GM21423 (cell line): ENCODE results near the gene FBXW5.

ENCODE experiments used
- ATAC-seq: cut with Tn5 transposase; IDR thresholded peaks from one replicate; pipeline ENCODE4 v1.9.1; 2021; ENCODE audit warnings: mild to moderate bottlenecking, moderate library complexity; ENCODE audit not compliant: unreplicated experiment

FBXW5 gene

DNA sequence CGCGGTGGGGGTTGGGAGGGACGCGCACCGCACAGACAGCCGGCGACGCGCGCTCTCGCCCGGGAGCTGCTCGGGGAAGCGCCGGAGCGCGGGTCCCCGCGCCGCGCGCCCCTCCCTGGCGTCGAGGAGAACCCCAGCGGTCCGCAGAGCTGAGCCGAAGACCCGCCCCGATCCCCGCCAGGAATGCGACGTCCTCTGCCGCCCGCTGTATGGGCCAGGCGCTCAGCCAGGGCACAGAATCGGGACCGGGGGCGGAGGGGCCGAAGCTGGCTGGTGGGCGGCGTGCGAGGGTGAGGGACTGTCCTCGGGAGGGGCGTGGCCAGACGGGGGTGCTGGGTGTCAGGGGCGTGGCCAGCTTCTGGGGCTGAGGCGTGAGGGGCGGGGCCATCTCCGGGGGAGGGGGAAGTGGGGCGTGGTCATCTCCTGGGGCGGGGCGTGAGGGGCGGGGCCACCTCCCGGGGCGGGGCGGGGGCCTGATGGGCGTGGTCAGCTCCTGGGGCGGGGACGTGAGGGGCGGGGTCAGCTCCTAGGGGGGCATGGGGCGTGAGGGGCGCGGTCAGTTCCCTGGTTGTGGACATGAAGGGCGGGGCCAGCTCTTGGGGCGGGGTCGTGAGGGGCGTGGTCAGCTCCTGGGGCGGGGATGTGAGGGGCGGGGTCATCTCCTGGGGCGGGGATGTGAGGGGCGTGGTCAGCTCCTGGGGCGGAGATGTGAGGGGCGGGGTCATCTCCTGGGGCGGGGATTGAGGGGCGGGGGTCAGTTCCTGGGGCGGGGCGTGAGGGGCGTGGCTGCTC is 33.7 kb upstream of the FBXW5 start:
- ATAC-seq = no peak

DNA sequence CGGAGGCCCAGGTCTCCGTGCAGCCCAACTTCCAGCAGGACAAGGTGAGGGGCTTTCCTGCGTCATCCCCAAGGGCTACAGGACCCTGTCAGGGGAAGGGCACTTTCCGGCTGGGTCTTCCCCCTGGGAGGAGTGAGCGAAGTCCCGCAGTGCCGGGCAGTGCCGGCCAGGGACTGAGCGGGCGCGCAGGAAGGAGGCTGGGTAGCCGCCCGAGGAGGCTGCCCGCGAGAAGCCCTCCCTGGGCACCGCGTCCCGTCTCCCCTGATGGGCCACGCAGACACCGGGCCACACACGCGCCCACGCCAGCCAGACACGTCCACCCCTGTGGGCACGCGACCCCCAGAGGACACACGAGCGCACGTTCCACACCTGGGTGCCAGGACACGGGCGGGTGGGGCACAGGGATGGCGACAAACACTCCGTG is 33.1 kb upstream of the FBXW5 start:
- no peak for ATAC-seq

DNA sequence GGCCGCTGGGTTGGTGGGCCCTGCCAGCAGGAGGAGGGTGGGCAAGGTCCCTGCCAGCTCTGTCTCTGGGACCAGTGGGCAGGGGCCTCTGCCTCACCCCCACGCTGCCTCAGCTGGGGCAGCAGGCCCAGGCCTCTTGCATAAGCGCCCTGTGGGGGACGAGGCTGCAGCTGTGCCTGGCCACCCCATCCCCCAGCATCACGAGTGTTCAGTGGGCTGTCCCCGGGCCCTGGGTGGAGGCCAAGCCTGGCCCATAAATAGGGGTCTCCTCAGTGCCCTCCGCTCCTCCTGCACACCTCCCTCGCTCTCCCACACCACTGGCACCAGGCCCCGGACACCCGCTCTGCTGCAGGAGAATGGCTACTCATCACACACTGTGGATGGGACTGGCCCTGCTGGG is 32.7 kb upstream of the FBXW5 start, which contains the start of gene PTGDS:
Gene PTGDS (plus strand): TSS at position 282 of the 400 bp plus-strand sequence. CDS start 75 bp downstream, at position 357.
- no peak for ATAC-seq

DNA sequence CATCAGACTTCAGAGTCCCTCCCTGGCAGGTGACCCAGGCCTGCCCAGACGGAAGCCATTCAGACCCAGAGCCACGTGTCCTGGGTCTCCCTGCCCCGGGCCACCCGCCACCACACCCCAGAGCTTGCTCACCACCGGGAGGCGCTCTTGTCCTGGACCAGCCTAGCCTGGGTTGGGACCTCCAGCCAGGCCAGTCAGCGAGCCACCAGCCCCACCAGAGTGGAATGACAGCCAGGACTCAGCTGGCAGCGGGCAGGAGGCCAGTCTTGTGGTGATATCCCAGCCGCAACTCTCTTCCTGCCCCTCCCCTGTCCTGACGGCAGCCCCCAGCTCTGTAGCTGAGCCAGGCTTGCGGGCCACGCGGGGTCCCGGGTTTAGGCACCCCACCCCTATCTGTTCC is 31.1 kb upstream of the FBXW5 start:
- no peak for ATAC-seq

DNA sequence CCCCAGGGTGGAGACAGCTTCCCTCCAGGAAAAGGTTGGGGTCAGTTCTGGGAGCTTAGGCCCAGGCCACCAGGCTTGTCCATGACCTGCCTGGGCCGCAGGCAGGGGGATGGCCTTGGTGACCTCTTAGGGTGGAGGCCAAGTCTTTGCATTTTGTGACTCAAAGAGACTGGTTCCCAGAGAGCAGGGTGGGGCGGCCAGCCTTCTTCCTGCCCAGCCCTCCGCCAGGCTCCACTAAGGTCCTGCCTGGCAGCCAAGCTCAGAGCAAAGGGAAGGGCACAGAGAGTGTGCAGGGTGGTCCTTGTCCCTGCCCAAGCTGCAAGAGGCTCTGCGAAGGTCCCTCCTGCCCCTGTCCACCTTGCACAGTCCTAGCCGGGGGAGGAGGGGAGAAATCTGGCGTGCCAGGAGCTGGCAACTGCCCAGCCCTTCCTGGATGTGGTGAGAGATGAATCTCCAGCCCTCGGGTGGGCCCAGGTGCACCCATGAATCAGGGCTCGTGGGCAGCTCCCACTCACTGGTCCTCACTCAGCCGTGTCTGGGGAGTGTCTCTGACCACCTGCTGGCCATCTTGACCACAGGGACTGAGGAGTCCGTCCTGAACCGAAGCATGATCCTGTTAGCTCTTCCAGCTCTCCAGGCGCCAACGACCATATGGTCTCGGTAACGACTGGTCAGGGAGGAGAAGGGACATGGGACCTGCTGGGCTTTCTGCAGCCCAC is 30.4 kb upstream of the FBXW5 start:
- ATAC-seq = no peak

DNA sequence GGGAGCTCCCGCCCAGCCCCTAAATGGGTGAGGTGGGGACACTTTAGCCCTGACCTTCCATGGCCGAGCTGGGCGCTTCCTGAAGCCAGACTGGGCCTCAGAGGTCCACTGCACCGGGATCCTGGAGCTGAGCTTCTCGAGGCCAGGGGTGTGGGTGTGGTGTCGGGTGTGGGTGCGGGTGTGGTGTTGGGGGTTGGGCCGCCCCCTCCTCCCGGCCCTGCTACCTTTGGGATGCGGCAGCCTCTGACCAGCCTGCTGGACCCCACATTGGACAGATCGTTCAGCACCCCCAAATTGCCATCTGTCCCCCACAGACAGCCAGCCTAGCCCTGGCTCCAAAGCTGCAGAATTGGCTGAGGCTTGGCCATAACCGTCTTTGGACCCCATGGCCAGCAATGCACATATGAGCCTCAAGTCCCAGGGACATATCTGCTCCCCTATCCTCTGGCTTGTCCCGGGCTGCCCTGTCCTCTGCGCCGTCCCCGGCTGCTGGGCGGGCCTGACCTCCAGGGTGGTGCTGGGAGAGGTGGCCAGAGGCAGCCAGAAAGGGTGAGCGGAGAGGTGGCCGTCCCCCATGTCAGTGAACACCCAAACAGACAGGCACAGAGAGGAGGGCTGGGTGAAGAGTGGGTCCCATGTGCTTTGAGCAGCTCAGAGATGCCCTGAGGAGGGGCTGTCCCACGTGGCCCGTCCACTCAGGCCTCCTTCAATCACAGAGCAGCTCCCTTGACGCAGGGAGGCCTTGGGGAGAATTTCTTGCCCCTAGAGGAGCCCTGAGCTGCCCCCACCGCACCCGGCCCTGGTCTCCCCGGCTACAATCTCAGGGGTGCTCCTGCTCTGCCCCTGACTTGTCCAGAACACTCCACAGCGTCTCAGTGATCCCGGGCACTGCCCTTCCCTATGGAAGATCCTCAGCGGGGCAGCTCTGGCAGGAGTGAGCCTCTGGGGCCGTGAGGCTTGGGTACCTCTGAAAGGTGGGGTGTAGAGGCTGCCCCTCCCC is 29.4 kb upstream of the FBXW5 start:
- no peak for ATAC-seq

DNA sequence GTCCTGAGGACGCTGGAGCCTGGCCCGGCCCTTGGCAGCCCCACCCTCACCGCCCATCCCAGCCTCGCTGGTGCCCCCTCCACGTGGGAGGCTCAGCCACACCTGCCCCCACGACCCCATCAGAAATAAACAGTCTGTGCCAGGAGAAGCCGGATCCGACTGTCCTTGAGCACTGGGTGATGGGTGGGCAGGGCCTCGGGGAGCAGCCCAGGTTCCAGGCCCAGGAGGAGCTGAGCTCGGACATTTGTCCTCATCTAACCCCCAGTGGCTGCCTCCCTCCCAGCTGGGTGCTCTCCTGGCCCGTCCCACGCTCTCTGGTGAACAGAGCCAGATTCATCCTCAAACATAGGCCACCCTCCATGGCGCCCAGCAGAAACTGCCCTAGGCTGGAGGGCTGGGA is 28.2 kb upstream of the FBXW5 start:
- ATAC-seq = no peak

DNA sequence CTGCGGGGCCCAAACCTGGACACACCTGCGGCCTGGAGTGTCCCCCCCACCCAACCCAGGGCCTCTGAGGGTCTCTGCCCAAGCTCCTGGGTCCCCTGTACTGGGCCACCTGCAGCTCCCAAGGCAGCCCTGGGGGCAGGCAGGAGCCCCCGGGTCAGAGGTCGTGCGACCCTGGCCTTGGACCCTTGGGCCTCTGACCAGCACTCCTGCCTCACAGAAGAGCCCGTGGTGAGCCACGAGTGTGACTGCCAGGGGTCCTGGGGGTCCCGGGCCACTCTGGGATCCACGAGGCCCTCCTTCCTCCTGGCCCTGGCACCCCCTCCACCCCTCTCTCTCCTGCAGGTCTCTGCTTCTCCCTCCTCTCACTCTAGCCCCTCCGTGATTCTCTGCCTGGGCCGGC is 27.8 kb upstream of the FBXW5 start:
- no peak for ATAC-seq

DNA sequence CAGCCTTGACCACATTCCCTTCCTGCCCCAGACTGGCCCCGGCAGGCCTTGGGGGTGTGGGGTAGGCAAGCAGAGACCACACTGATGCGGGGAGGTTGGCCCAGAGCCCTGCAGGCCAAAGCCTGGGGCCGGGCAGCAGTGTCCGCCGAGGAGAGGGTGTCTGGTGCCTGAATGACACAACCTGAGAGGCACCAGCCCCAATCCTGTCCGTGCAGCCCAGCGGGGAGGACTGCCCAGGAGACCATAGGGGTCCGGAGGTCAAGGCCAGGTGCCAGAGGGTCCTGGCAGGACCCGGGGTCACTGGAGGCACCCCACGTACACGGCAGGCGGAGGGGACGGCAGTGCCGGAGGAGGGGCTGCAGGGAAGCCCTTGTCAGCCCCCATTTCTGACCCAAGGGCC is 27.2 kb upstream of the FBXW5 start:
- ATAC-seq = no peak

DNA sequence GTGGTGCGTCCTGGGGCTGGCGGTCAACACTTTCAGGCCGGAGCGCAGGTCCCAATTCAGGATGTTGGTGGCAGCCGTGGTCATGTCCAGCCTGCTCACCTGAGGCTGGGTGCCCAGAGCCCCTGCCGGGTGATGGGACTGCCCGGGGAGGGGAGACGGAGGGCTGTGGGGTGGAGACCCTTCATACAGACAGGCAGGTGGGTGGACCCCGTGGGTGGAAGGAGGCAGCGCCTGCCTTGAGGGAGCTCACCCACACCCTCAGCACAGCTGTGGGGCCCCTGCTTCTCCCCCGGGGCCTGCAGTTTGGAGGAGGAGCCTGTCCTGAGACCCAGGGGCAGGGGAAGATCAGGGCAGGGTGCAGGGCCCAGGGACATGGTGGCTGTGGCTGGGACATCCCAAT is 25.8 kb upstream of the FBXW5 start:
- no peak for ATAC-seq

DNA sequence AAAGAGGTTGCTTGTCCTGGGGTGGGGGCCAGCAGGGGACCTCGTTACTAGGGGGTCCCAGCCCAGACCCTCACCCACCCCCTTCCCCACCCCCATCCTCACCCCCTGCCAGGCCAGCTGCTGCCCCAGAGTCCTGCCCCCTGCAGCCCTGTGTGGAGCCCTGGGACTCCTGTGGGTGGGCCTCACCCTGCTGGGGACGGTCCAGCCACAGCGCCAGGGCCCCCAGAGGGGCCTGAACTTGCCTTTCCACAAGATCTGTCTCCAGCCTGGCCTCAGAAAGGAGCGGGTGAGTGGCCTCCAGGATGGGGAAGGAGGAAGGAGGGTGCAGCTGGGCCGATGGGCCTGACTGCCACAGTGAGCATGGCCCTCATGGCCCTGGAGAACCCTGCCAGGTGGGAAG is 25.2 kb upstream of the FBXW5 start:
- no peak for ATAC-seq

DNA sequence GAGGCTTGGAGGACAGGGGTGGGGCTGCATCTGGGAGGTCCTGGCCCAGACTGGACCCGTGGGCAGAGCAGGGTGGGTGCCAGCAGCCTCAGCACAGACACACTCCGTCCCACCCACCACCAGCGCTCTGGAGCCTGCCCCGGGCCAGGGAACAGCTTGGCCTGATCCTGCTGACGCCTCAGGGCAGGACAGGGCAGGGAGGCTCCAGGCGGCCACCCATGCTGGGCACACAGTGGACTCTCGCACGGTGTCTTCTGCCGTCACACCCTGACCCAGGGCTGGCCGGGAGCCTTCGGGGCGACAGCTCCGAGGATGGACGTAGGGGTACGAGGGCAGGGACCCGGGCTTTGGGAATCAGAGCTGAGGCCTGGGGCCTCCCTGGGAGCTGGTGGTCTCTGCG is 24.6 kb upstream of the FBXW5 start:
- no peak for ATAC-seq

DNA sequence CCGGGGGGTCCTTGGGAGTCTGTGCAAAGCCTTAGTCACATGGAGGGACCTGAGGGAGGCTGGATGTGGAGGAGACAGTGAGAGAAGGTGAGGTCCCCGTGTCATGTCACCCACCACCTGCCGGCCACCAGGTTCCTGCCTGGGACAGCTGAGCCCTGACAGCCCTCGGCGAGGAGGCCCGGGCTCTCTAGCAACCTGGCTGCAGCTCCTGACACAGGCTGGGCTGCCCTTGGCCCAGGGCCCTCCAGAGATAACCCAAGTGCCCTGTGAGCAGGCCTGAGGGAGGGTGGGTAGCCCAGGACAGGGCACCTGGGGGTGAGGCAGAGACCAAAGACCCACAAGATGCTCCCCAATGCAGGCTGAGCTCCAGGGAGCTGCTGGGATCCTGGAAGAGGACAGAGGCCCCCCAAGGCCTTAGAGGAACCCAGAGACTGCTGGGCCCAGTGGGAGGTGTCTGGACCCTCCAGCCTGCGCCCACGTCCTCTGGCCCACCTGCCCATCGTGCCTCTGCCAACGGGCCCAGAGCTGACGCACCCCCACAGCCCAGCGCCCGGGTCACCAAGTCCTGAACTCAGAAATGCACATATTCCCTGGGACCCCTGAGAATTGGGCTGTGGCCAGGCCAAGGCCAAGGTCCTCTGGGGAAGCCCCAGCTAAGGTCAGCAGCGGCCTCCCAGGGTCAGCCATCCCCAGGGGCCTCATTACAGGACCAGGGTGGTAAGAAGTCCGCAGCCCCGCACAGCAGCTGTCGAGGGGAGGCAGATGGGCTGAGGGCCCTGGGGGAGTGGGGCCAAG is 24.0 kb upstream of the FBXW5 start:
- no peak for ATAC-seq

DNA sequence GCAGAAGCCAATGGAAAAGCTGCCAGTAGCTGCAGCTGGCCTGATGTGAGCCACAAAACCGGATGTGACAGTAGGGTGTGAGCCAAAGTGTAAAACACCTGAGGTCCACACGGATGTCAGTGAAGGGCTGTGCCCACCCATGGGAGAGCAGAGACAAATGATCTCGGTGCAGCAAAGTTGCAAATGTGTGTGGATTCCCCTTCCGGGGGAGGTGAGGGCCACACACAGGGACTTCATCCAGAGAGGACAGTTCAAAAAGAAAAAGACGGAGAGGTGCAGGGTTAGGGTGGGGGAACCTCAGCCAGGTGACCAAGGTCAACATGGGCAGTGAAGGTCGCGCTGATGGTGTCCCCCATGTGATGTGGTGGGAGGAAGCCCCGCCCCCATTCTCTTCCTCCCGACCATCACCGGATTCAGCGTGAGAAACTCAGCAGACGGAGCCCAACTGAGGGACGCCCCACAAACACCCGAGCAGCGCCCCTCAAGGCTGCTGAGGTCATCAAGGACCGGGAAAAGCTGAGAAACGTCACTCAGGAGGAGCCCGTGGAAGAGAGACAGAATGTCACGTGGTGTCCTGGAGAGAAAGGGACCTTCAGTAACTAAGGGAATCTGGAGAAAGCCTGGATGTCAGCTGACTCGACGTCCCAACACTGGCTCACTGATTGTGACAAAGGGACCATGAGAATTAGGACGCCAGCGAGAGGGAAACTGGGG is 21.4 kb upstream of the FBXW5 start:
- no peak for ATAC-seq

DNA sequence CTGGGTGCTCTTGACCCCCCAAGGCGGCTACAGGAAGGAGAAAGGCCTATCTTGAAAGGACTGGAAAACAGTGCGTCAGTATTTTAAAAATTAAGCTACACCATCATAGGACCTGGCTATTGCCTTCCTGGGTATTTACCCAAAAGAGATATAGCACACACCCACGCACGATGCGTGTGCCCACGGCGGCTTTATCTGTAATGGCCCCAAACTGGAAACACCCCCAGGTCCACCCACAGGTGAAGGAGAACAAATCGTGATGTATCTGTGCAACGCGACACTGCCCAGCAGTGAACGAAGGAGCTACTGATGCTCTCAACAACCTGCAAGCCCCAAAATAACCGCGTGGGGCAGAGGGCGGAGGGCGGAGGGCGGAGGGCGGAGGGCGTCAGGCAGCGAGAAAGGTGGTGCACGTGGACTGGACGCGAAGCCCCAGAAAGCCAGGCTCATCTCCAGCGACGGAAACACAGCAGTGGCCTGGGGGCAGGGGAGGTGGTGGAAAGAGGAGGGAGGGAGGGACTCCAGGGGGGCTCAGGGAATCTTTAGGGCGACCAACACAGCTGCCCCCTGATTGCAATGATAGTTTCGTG is 20.4 kb upstream of the FBXW5 start:
- no peak for ATAC-seq

DNA sequence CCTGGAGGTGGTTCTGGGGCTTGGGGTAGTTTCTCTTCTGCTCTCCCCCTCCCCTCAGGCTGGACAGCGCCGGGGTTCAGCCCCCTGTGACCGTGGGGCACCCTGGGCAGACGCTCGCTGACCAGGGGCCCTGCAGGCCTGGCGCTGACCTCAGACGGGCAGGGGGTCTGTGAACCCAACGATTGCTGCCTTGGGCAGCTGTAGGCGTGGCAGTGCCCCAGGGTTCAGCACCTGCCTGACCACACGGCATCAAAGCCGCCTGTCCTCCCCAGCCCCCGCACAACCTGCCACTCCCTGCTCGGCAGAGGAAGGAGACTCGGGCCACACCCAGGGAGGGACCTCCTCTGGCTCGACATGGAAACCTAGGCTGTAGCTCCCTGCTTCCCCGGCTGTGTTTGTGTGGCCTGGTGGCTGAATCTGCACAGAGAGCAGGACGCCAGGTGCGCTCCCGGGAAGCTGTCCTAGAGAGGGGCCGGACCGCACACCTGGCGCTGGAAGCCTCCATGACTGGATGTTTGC is 19.7 kb upstream of the FBXW5 start:
- ATAC-seq = no peak

DNA sequence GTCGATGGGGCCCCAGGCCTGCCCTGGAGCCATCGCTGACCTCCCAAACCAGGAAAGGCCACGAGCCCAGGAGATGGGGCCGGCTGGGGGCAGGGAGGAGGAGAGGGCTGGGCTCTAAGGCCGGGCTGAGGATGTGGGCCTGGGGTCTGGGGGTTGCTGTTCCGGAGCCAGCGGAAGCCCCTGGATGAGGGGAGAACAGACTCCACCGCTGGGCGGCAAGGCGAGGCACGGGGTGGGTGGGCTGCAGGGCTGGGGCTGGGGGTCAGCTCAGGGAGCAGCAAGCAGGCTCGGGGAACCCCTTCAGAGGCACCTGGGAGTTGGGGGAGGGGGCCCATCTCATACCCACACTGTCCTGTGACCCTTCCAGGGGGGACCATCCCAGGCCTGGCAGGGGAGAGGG is 19.2 kb upstream of the FBXW5 start:
- no peak for ATAC-seq

DNA sequence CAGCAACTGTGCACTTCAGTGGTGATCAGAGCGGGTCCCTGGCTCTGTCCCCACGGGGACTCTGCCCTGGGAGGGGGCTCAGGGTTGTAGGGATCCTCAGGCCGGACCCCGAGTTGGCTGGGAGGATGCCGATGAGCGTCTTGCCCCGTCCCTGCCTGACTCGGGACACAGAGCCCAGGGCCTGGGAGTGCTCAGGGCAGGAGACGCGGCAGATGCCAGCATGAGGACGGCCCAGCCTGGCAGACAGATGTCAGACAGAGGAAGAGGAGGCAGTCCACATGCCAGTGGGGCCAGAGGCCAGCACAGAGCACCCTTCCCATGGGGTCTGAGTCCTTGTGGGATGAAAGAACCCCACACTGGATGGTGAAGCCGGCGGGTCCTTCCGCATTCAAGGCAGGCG is 18.8 kb upstream of the FBXW5 start:
- no peak for ATAC-seq

DNA sequence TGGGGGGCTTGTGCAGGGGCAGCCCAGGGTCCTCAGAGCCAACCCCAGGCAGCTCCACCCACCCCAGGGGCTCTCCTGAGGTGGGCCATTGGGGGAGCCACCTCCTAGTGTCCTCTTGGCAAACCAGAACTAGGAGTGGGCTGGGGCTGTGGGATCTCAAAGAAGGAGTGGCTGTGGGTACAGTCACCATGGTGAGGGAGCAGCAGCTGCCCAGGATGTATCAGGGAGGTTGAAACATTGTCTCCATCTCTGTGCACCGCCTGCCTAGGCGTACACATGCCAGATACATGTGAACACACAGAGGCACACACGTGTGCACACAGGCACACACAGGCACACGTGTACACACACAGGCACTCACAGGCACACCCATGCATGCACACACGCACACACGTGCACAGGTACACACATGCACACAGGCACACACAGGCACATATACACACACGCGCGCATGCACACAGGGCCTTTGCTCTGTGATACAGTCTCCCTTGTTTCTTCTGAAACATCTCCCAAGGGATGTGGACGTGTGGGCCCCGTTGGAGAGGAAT is 18.2 kb upstream of the FBXW5 start:
- ATAC-seq = no peak
